Inferior parietal cortex (tissue), 1 donor: ENCODE results near the gene CCDC136.
A peak's percentile ranks its signal among the peaks of the same experiment; 100 is the strongest.

ENCODE experiments used
- DNase-seq: peaks from one replicate; pipeline ENCODE4 v3.0.0-alpha.2; 2016; ENCODE audit errors: extremely low spot score

The CCDC136 gene

GRCh38 chr7:128777156-128778123, 14.3 kb upstream of the CCDC136 start:
- no peak for DNase-seq

- no peak for DNase-seq
Observed at GRCh38 chr7:128778946-128779345, 12.8 kb upstream of the CCDC136 start.

GRCh38 chr7:128781126-128781525, 10.6 kb upstream of the CCDC136 start:
- DNase-seq, result no peak

GRCh38 chr7:128781851-128782250, 9.9 kb upstream of the CCDC136 start:
- no peak for DNase-seq

- DNase-seq, result peak; percentile 66
Observed at GRCh38 chr7:128783143-128783861, 8.5 kb upstream of the CCDC136 start.

- DNase-seq, result no peak
Observed at GRCh38 chr7:128785738-128786137, 6.0 kb upstream of the CCDC136 start.

- DNase-seq, result no peak
Observed at GRCh38 chr7:128788446-128789412, 3.0 kb upstream of the CCDC136 start.

GRCh38 chr7:128790315-128791041, 1.3 kb upstream of the CCDC136 start:
- no peak for DNase-seq

GRCh38 chr7:128791972-128792327, 182 bp downstream of the CCDC136 start:
- no peak for DNase-seq

GRCh38 chr7:128792471-128793180, 858 bp downstream of the CCDC136 start:
- peak; percentile 22 for DNase-seq

GRCh38 chr7:128793181-128793547, 1.4 kb downstream of the CCDC136 start:
- DNase-seq, result no peak

GRCh38 chr7:128794020-128794419, 2.3 kb downstream of the CCDC136 start:
- no peak for DNase-seq

GRCh38 chr7:128794436-128794835, 2.7 kb downstream of the CCDC136 start:
- DNase-seq, result no peak

- no peak for DNase-seq
Observed at GRCh38 chr7:128795129-128795528, 3.4 kb downstream of the CCDC136 start.

- DNase-seq, result no peak
Observed at GRCh38 chr7:128796327-128796726, 4.6 kb downstream of the CCDC136 start.

GRCh38 chr7:128799451-128799850, 7.7 kb downstream of the CCDC136 start:
- no peak for DNase-seq

GRCh38 chr7:128800567-128800966, 8.8 kb downstream of the CCDC136 start:
- DNase-seq, result no peak

- DNase-seq, result no peak
Observed at GRCh38 chr7:128801003-128801402, 9.2 kb downstream of the CCDC136 start.

- no peak for DNase-seq
Observed at GRCh38 chr7:128801667-128802418, 10.1 kb downstream of the CCDC136 start.

GRCh38 chr7:128804484-128804883, 12.7 kb downstream of the CCDC136 start:
- DNase-seq, result no peak
